ENCODE data around the gene NCBP1. TPM values are rescaled to one million over a fixed set of nuclear protein-coding genes. Genes with fewer than 3 reads are reported as not detected.
A peak's percentile ranks its signal among the peaks of the same experiment; 100 is the strongest.

Gene NCBP1
- total and polyA plus RNA-seq, 8 donors, result 5.5 to 90.4 (median 18.5) TPM

GRCh38 chr9:97629156-97629555 lies 4.5 kb upstream of the NCBP1 start:
- H3K36me3 ChIP-seq, result peaks cover 12 to 22% (median 17%) of the 10 kb centered on the region in 4 donors
- no peak overlapping the region for H3K4me3 ChIP-seq
- H3K27me3 ChIP-seq, result no peaks in the 10 kb centered on the region
- no peak for DNase-seq
- TF ChIP-seq POLR2A (IDR thresholded peaks at IDR 0.05) (no peak), CTCF (IDR thresholded peaks at IDR 0.05) (no peak), POLR2AphosphoS5 (IDR thresholded peaks at IDR 0.05) (no peak), EP300 (IDR thresholded peaks at IDR 0.05) (no peak)
- H3K4me1 ChIP-seq, result peaks cover 16 to 41% (median 29%) of the 10 kb centered on the region in 4 donors
- intact Hi-C loops (cut with DNase I; ENCODE audit: low total_unique reads), result no loop called here
- H3K9me3 ChIP-seq, result no peaks in the 10 kb centered on the region
- no peak overlapping the region for H3K27ac ChIP-seq

- intact Hi-C loops (cut with DNase I; ENCODE audit: low total_unique reads), result no loop called here
- TF ChIP-seq CTCF (IDR thresholded peaks at IDR 0.05) (no peak), EP300 (IDR thresholded peaks at IDR 0.05) (no peak), POLR2A (IDR thresholded peaks at IDR 0.05) (no peak), POLR2AphosphoS5 (IDR thresholded peaks at IDR 0.05) (no peak)
- peaks cover 3 to 7% (median 3%) of the 10 kb centered on the region in 4 donors for H3K36me3 ChIP-seq
- H3K4me3 ChIP-seq, result no peak overlapping the region
- no peaks in the 10 kb centered on the region for H3K27me3 ChIP-seq
- no peak for DNase-seq
- peak overlapping the region in 1 of 5 donors; percentile 99 for H3K27ac ChIP-seq
- no peaks in the 10 kb centered on the region for H3K9me3 ChIP-seq
- H3K4me1 ChIP-seq, result peaks cover 26 to 56% (median 42%) of the 10 kb centered on the region in 4 donors
Measured at GRCh38 chr9:97630591-97630990, 3.0 kb upstream of the NCBP1 start.

- peak; percentile 56 to 85 for DNase-seq
- no peak for TF ChIP-seq POLR2AphosphoS5 (IDR thresholded peaks at IDR 0.05)
- TF ChIP-seq CTCF (IDR thresholded peaks at IDR 0.05), result no peak
- TF ChIP-seq EP300 (IDR thresholded peaks at IDR 0.05), result no peak
- TF ChIP-seq POLR2A (IDR thresholded peaks at IDR 0.05), result no peak
- peak overlapping the region; percentile 79 to 91 (median 84) for H3K4me3 ChIP-seq
- 0 to 2% (median 2%) methylated on average over 27 of the region's 27 CpGs for WGBS, 5 donors
- H3K4me1 ChIP-seq, result peaks cover 31 to 70% (median 56%) of the 10 kb centered on the region in 4 donors
- intact Hi-C loops (cut with DNase I; ENCODE audit: low total_unique reads), result no loop called here
- no peaks in the 10 kb centered on the region for H3K9me3 ChIP-seq
- H3K27ac ChIP-seq, result peak overlapping the region; percentile 92 to 100 (median 98)
- H3K27me3 ChIP-seq, result no peaks in the 10 kb centered on the region
- H3K36me3 ChIP-seq, result no peaks in the 10 kb centered on the region
Measured at GRCh38 chr9:97632248-97632984, 1.2 kb upstream of the NCBP1 start.

- peaks cover 39 to 70% (median 59%) of the 10 kb centered on the region in 4 donors for H3K4me1 ChIP-seq
- intact Hi-C loops (cut with DNase I; ENCODE audit: low total_unique reads), result no loop called here
- WGBS, 5 donors, result 0 to 1% (median 0%) methylated on average over 40 to 43 of the region's 43 CpGs
Measured at GRCh38 chr9:97633859-97634490, 354 bp downstream of the NCBP1 start.

More at GRCh38 chr9:97633859-97634490, 354 bp downstream of the NCBP1 start:
- no peaks in the 10 kb centered on the region for H3K36me3 ChIP-seq
- TF ChIP-seq CTCF (IDR thresholded peaks at IDR 0.05), result no peak
- TF ChIP-seq POLR2AphosphoS5 (IDR thresholded peaks at IDR 0.05), result no peak
- H3K4me3 ChIP-seq, result peak overlapping the region; percentile 79 to 91 (median 84)
- no peaks in the 10 kb centered on the region for H3K9me3 ChIP-seq
- H3K27ac ChIP-seq, result peak overlapping the region; percentile 92 to 100 (median 98)
- no peaks in the 10 kb centered on the region for H3K27me3 ChIP-seq
- DNase-seq, result no peak
